Inflammatory macrophage treated with lipopolysaccharide for 1 hour (primary cell): ENCODE results near the gene SMYD2.

Experiments
- DNase-seq, 2 donors: peaks; one replicate each; pipeline ENCODE4 v3.0.0-alpha.2; 2020 to 2022

Gene SMYD2

DNA sequence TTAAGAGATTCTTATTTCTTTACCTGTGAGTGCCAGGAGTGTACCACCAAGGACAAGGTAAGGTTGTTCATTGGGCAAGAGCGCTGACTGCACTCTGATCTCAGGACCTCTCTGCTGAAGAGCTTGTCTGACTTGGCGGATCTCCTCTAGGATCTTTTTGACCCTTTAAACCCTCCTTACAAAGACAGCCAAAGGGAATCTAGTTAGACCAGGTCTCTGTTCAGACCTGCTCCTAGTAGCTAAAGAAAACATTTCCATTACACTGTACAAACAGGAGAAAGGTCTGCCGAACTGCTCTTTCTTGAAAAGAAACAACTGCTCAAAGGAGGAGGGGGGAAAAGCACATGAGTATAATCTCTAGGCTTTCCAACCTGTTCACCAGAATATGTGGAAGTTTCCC is 49.3 kb downstream of the SMYD2 start:
- DNase-seq, result no peak

DNA sequence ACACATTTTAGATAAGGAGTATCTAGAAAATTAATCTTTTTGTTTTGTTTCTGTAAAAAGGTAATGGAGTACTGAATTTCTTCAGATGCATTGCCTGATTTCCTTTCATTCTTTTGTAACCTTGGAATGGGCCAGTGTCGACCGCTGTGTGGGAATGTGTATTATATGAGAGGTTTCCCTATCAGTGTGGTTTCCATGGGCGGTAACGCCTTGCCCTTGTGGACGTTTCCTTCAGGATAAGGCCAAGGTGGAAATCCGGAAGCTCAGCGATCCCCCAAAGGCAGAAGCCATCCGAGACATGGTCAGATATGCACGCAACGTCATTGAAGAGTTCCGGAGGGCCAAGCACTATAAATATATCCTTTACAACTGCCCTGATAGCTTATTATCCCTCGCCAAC is 49.8 kb downstream of the SMYD2 start:
- no peak for DNase-seq

DNA sequence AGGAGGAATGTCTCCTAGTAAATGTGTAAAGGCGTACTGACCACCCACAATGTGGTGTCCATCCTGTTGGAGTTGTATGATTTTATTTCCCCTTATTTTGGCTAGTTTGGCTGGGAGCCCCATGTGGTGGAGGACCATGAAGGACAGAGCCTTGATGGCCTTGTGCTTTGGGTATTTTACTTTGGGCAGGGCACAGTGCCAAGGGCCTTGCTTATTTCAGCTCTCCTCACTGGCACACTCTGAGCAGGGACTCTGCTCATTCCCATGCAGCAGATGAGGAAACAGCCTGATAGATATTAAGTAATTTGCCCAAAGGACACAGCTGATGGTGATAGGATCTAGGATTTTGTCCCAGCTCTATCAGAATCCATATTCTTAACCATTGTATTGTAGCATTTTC is 50.2 kb downstream of the SMYD2 start:
- DNase-seq, result no peak

DNA sequence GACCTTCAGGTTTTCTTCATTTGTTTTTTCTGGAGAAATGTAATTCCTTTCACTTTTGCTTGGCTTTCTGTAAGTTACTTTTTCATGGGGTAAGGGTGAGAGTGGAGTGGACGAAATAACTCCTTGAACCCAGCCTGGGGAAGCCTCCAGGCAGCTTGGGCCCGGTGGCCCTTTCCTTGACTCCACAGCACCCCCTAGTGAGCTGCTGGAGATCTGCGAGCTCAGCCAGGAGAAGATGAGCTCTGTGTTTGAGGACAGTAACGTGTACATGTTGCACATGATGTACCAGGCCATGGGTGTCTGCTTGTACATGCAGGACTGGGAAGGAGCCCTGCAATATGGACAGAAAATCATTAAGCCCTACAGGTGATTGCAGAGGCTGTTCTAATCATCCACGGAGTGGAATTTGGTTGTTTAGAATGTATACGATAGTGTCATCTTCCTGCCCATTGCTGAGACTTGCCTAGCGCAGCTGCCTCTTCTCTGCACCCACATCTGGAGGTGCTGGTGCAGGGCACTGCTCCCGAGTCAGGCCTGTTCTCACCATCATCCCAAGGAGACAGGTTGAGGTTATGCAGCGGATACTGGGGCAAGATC is 51.0 kb downstream of the SMYD2 start:
- peak in 1 of 2 donors; percentile 77 for DNase-seq

DNA sequence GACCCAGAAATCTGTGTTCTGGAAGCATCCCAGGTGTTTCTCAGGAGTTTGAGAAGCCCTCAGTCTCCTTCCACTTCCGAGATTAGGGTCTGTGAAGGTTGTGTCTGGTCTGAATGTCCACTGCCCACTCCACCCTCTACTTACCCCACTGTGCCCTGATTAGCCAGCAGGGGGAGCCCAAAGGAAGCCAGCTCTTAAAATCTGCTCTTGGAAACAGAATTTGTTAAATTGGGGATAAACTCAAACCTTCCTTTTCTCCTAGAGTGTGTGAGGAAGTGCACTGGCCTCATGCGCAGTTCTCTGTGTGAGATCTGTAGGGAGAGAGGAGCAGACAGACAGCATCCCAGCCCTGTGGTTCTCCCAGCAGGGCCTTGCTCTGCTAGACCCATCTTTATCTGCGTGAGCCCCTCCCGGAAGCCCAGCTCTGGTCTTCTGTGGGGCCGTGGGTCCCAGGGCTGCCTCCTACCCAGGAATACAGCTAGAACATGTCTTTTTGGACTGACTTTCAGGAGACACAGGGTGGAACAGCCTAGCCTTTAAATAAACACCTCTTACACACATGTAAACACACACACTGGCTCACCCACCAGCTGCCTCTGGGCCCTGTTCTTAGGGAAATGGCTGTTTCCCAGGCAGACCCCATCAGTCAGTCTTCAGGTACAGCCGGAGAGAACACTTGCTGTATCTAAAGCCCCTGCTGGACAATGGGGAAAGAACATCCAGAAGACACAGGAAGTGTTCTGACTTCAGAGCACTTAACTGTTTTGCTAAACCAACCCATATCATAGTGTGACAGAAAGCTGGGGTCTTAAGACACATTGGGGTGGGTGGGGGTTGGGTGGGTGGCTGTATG is 52.2 kb downstream of the SMYD2 start:
- DNase-seq, result peak in 1 of 2 donors; percentile 59

DNA sequence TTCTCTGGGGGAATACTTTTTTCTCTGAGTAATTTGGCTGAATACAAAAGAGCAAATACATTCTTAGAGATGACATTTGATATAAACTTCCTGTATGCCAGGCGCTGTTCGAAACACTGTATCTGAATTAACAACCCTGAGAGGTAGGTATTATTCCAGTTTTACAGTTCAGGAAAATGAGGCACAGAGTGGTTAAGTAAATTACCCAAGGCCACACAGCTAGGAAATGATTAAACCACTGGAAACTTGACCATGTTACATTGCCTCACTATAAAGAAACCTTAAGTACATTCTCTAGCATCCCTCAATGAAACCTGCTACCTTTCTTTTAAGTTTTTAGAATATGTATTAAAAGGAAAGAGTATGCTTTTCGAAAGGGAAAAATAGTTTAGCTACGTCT is 54.6 kb downstream of the SMYD2 start:
- DNase-seq, result no peak

DNA sequence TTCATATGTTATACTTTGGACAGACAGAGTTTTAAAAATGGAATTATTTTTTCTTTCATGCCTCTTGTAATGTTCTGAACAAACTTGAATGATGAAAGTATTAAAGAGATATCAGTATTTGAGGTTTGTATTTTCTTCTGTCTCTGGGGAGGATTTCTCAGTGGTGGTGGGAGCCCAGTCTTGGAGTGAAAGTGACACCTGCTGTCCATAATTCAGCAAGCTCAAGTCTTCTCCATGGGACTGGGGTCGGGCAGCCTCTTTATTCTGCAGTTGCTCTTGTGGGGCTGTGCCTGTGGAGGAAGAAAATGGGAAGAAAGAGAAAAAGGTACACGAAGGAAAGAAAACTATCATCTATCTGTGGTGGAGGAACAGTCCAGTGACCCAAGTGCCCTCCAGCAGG is 56.1 kb downstream of the SMYD2 start:
- no peak for DNase-seq

DNA sequence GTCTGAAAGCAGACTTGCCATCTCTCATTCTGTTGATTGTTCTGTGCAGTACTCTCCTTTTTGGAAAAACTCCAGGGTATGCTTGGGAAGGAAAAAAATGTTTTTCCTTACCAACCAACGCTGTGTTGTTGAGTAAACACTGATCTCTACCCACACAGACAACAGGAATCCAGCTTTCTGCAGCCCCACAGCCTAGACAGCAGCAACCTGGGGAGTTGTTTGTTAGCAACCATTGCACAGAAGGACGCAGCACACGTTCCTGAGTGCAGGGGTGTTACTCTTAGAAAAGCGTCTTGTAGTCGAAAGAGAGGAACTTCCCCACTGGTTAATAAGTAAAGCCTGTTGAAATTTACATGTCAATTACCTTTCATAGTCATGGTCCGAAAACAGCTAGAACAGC is 56.6 kb downstream of the SMYD2 start:
- no peak for DNase-seq

DNA sequence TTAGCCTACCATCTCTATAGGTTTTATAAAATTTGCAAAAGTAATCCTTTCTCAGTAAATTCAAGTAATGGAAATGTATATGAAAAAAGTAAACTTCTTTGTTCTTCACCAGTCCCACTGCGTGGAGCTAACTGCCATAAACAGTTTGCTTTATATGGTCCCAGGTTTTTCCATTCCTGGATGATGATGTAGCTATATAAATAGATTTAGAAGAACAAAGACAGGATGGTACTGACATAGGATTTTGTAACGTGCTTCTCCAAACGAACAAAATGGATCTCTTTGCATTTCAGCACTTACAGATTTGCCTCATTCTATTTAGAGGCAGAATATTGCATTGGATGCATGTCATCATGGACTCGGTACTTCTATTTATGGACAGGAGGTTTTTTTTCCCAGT is 57.3 kb downstream of the SMYD2 start:
- no peak for DNase-seq

DNA sequence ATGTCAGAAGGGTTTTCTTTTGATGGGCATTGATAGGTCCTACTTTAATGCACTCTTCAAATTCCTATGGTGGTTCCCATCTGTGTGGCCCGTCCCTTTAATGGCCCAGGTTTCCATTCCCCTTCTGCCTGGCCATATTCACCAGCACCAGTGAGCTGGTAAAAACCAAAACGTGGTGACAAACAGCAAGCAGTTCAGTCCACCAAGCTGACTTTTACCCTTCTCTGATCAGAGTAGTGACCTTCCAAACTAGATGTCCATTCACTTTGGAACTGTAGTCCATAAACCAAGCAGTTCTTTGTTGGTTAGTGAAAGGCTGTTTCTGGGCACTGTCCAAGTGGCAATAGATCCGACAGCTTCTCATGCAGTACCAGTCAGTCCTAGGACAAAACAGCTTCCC is 60.5 kb downstream of the SMYD2 start:
- no peak for DNase-seq

DNA sequence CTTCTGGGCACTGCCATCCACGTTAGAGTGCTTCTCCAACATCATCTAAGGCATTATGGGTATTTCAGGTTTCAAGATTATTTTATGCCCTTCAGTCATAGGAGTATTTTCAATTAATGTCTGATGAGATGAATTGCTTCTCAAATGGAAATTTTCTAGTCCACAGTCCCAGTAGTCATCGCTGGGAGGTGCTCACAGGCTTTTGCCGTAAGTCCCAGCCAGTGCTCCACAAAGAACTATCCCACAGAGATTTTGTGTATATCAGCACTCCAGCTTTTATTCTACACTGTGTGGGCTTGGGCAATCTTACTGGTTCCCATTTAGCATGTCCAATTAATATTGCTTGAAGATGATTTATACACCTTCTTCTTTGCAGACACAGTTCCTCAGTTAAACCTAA is 61.0 kb downstream of the SMYD2 start:
- DNase-seq, result no peak

DNA sequence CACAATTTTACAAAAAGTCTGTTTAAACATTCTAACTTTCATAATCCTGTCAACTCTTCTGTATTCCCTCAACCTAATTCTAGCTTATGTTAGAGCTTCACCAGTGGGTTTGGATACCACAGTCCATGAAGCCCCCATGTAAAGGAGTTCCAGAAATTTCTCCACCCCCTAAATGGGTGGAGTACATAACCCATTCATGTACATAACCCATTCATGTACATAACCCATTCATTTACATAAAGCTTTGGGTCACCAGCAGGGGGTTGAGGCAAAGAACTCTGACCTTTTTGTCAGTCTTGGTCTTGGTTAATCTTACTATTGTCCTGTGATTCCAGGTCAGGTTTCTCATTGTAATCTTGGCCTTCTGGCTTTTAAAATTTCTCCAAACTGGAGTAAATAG is 61.6 kb downstream of the SMYD2 start:
- no peak for DNase-seq

DNA sequence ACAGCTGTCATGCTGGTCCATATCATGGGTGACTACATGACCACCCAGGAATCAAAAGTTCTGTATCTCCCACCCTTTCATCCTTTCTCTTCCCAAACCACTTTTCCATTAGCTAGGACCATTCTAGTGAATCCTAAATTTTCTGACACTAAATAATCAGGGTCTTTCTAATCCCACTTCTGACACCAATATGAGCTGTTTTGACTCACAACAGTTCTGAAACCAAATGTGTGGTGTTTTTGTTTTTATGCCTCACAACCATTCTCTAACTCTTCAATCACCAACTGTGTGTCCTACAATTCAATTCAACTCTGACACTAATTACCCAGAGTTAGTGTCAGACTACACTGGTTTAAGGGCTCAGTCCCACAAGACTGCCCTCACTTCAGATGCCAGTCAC is 63.9 kb downstream of the SMYD2 start:
- no peak for DNase-seq

DNA sequence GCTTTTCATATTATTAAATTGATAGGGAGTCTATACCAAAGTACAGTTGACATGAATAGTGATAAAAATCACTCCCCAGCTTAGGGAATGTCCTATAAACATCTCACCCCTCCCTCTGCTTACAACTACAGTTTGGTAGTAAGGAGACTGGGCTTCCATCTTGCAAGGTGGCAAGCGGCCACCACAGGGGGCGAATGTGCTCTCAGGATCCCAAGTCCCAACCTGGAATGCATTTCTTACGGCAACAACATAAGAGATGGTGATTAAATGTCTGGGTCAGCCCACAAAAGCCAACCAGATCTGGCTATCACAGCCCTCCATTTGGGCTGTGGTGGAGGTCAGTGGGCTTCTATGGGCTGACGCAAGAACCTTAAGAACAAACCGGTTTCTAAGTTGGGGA is 68.0 kb downstream of the SMYD2 start:
- no peak for DNase-seq

DNA sequence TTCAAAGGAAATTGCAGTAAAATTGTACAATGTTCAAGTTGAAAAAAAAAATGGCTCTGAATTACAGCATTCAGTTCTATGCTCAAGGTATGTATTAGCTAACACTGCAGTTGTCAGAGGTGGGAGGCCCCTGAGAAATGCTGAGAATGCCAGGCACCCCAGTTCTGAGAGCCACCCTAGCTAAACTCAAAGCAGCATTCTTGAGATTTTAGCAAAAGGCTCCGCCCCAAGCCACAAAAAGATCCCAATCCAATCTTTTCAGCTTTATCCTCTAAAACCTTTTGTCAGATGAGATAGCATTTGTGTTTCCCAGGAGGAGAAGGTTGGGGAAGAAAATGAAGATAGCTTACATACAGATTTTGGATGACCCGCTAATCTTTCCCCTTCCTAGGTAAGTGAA is 68.8 kb downstream of the SMYD2 start:
- DNase-seq, result no peak

DNA sequence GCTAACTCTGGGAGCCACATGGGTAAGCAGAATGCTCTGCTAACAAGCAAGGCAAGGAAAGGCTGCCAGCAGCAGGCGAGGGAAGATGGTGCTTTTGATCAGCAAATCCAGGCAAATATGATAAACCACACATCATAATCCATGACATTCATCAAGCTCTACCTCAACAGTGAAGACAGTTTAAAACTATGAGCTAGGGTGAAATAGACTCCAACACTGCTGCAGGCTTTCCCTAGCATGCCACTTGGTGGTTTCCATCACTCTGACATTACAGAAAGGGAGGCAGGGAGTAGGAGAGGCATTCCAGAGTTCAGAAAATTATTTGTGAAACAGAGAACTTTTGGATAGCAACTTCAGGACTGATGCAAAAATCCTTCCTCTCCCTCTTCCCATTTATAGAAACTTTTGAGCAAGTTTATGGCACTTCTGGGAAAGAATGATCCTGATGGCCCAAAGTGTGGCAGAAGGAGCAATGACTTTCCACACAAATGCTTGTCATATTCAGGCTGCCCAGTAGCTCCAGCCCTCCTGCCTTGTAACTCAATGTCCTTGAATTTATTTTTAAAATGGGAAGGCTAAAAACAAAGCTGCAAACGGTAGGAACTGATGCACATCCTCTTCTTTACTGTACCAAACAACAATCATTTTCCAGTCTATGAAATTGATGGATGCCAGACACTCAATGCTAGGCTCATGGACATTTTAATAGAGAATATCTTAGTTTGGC is 70.8 kb downstream of the SMYD2 start:
- DNase-seq, result no peak

DNA sequence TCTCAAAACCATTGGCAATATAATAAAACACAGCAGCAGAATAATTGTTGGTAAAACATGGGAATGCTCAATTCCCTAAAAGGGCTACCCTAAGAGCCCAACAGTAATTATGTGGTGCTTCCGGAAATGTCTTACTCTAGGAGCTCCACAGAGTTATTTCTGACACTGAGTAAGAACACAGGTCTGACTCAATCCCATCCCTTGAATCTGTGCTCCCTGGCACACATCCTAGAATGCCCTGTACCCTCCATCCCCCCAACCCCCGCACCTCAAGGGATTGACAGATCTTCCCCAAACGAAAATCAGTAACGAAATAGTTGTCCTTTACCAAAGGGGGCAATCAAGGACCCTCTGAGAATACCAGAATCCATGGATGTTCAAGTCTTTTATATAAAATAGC is 71.9 kb downstream of the SMYD2 start:
- DNase-seq, result no peak

DNA sequence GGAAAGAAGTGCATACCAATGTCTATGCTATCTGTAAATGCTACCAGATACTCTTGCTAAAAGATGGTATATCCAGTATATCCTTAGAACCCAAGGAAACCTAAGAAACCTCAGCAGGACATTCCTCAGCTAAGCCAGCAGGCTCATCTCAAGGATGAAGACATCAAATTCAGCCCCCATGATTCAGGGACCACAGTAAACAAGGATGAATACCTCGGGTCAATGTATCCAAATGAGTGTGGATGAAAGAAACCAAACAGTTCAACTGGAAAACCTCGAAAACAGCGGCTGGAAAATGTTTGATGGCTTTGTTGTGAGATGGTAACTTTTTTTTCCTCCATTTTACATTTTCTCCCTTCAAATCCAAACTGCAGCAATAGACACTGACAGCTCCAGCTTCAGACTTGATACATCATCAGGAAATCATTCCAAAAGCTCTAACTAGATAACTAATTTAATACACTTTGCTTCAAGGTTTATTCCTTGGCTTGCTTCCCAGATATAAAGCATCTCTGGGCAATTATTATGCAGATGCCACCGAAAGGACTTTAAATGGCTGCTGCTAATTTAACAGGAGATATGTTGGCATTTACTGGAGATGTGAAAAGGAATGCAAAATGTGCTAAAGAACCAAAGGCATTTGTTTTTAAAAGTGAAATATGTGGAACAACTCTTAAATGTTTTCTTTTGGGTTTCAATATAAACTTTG is 73.6 kb downstream of the SMYD2 start:
- DNase-seq, result no peak

DNA sequence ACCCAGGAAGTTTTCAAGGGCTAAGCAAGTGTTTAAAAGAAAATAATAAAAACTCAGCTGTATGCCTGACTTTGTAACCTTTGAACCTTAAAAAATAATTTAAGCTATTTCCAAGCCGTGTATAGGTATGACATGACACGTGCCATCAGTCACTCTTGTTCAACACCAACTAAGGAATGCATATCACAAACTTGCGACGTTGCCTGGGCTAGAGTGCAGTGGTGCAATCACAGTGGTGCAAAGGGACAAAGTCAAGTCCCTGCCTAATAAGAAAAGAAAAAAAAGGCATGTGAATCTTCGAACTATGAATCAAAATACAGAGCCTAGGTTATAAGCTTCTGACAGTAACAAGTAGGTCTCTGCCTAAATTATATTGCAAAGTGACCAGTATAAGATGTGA is 79.2 kb downstream of the SMYD2 start:
- DNase-seq, result no peak

DNA sequence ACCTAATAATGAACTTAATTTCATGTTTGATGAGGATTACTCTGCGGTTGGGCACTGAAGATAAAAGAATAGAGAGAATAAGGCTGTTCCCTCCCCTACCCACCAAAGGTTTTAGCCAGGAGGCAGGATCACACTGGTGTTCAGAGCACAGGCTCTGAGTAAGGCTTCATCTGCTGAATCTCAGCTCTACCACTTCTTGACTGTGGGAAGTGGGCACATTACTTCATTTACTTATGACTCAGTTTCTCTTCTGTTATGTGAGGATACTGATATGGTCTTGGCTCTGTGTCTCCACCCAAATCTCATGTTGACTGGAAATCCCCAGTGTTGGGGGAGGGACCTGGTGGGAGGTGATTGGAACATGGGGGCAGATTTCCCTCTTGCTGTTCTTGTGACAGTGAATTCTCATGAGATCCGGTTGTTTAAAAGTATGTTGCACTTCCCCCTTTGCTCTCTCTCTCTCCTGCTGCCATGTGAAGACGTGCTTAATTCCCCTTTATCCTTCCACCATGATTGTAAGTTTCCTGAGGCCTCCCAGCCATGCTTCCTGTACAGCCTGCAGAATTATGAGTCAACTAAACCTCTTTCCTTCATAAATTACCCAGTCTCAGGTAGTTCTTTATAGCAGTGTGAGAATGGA is 79.7 kb downstream of the SMYD2 start:
- DNase-seq, result peak; percentile 4 to 6

DNA sequence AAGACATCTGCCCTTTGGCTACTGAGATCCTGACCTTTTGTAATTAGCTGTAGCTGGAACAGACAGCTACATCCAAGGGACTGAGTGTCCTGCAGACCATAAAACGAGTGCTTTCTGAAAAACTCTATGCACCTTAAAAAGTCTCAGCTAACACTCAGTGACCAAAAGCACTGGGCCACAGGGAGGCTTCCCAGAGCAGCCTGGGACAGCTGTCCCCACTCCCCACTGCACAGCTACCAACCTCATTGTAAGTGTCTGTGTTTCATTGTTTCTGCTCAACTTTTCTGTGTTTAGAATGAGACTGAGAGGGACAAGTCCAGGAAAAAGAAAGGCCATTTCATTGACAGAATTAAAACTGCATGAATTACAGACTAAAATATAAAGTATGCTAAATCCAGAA is 80.7 kb downstream of the SMYD2 start:
- DNase-seq, result no peak

DNA sequence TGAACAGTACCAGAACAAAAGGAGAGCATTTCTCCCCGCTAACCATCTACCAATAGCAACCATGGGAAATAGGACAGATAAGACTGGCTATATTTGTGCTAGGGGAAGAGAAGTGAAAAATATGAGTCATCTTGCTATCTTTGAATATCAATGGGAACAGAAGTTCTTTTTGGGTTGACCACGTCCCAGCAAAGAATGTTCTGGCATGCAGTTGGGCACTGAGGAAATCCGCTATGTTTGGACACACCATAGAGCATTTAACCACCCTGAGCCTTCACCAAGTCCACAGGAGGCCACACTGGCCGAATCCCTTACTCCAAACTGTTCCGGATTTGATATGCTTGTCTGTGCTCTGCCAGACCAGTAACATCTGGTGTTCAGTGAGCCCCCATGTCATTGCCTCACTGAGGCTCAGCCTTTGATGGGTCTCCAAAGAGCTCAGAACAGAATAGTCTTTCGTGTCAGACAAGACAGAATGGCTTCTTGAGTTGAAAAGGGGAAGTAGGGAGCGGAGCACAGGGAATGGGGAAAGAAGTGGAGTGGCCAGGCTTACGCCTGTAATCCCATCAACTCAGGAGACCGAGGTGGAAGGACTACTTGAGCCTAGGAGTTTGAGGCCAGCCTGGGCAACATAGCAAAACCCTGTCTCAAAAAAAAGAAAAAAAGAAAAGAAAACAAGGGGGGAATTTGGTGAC is 81.4 kb downstream of the SMYD2 start:
- peak; percentile 48 to 53 for DNase-seq
